ENCODE measurements around the gene CGRRF1.

The CGRRF1 gene

DNA sequence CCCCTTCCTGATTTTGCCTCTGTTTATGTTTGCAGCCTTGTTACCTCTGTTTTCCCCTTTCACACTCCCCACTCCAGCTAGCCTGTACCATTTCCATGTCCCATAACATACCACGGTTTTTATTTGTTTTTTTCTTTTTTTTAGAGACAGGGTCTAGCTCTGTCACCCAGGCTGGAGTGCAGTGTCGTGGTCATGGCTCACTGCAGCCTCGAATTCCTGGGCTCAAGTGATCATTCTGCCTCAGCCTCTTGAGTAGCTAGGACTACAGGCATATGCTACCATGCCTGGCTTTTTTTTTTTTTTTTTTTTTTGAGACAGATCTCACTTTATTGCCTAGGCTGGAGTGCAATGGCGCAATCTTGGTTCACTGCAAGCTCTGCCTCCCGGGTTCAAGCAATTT, 38.8 kb downstream of the CGRRF1 start:
- no peak for DNase-seq (ENCODE audit: low spot score)

DNA sequence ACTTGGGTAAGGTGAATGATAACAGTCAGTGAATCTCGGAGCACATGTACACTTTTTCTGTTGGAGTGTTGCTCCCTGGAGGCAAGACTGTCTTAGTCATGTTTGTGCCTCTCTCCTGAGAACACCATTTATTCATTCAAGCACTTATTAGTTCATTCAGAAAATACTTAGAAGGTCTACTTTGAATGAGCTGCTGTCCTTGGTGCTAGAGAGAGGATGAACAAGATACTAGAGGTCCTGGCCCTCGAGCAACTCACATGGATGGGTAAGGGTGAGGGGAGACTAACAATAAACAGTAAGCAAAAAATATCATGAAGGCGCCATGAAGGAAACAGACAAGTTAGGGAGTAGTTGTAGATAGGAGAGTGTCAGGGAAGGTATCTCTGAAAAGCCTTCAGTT, 40.2 kb downstream of the CGRRF1 start:
- peak; percentile 30 for DNase-seq (ENCODE audit: low spot score)

DNA sequence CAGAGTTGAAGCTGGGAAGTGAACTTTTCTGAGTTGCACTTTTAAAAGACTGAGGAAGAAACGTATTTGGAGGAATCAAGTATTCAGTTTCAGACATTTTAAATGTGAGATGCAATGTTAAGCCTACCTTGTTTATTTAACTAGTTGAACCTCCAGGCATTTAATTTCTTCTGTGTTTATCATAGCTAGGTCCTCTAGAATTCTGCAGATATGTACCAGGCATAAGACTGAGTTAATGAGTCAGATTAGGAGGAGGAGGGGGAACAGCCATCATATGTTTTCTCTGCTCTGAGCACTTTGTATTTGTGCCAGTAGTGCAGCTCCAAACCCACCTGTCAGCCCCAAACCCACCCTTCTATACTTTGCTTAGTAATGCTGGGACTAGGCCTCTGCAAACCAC, 40.8 kb downstream of the CGRRF1 start:
- DNase-seq (ENCODE audit: low spot score) = no peak

DNA sequence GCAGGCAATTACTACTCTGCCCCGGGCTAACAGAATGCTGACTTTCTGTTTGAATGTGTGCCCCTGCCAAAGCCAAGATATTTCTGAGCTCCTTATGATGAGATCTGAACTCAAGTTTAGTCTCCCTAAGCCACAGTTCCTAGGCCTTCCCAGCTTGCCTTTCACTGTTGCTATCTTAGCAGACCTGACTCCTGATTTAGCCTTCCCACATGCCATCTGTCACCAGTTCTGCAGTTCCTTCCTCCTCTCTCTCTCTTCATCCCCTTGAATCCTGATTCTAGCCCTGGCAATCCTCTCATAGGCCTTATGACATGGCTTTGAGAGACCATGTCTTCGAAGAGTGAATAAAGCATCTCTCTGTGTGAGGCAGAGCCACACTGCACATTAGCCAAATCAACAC, 44.7 kb downstream of the CGRRF1 start:
- DNase-seq (ENCODE audit: low spot score) = no peak

DNA sequence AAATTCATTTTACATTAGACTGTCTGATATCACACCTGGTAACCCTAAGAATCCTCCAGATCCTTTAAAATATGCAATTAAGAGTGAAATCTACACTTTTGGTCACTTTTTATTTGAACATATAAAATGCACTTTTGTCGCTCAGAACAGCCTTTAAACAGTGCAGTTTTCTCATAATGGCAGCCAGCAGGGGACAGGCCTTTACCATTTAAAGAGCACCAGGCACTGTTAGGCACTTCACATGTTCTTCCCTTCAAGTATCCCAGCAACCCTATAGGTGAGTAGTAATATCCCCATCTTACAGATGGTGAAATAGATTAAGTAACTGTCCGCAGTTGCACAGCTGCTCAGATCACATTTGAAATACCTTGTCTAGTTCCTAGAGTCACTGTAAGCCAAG, 45.9 kb downstream of the CGRRF1 start:
- no peak for DNase-seq (ENCODE audit: low spot score)

DNA sequence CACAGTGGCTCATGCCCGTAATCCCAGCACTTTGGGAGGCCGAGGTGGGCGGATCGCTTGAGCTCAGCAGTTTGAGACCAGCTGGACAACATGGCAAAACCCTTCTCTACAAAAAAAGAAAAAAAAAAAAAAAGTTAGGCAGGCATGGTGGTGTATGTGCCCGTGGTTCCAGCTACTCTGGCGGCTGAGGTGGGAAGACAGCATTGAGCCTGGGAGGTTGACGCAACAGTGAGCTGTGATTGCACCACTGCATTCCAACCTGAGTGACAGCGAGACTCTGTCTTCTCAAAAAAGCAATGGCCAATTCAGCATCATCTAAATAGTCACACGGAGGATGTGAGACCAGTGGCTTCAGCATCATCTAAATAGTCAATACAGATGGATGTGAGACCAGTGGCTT, 46.8 kb downstream of the CGRRF1 start:
- no peak for DNase-seq (ENCODE audit: low spot score)

DNA sequence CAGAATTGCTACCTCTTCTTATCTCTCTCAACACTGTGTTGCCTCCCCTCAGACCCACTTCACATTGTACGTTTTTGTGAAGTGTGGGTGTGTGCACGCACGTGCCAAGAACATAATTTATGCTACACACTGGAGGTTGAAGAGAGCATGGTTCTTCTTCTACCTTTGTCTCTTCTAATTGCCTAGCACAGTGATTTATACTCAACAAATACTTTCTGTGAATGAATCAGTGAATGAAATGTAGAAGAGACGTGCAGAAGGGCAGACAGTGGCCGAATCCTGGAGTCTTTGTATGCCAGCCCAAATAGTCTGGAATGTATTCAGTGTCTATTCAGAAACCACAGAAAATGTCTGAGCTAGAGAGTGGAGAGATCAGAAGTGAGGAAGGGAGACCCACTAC, 52.6 kb downstream of the CGRRF1 start:
- DNase-seq (ENCODE audit: low spot score) = no peak

DNA sequence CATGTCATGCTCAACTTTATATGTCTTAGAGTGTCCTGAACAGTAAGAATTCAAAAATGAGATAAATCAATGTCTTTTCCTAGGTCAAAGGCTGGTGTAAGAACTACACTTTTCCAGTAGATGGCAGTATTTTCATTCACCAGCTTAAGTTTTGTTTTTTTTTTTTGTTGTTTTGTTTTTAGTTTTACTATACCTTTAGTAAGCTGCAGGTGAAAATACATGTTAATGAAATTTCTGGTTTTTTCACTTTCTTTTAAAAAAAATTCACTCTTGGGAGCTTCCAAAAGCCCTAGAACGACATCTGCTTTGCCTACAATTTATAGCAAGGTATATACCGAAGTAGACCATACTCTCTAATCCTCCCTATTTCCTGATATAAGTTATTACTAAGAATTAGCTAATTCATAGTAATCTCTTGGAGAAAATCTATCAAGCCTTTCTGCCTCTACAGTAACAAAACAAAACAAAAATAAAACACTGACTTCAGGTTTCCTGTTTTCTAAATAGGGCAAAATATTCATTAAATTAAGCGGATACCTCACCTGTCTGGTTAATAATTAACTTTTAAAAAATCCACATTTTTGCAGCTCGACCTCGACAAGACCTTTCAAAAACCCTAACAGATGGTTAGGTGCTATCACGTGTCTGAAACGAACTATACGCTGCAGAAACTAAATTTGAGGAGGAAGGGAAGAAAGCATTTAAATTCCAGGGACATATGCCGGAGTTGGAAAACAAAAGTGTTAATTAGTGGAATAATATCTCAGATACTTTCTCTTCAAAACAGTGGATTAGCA, 54.6 kb downstream of the CGRRF1 start:
- no peak for DNase-seq (ENCODE audit: low spot score)

DNA sequence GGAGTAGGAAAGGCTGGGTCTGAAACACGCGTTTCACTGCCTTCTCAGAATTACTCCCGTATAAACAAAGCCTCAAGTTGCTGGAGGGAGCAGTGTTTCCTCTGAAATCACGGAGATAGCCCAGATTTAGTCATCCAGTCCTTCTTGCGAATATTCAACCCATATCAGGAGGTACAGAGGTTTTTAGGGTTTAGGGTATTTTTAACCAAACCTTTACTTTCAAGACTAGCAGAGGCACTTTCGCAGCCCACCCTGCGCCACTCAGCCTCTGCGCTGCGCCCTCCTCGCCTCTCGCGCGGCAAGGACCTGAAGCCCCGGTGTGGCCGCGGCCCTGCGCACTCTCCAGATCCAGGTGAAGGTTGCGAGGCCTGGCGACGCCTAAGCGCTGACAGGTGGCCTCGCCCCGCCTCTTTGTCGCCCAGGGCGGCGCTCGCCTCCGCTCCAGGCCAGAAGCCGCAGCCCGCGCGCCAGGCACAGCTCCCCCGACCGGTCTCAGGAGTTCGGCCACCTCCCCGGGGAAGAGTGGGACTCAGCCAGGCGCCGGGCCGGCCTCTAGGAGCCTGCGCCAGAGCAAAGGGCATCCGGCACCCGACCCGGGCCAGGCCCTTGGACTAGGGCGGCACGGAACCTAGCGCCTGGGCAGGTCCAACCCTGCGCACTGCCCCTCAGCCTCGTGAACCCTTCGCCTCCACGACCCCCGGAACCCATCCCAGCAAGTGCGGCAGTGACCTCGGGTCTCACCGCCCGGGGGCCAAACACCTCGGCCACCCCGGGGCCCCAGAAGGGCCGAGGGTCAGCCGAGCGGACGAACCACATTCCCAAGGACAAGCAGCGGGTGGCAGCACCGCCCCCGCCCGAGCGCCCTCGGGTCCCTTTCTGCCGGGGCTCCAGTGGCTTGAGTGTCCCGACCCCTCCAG, 55.4 kb downstream of the CGRRF1 start:
- DNase-seq (ENCODE audit: low spot score) = peak; percentile 79

DNA sequence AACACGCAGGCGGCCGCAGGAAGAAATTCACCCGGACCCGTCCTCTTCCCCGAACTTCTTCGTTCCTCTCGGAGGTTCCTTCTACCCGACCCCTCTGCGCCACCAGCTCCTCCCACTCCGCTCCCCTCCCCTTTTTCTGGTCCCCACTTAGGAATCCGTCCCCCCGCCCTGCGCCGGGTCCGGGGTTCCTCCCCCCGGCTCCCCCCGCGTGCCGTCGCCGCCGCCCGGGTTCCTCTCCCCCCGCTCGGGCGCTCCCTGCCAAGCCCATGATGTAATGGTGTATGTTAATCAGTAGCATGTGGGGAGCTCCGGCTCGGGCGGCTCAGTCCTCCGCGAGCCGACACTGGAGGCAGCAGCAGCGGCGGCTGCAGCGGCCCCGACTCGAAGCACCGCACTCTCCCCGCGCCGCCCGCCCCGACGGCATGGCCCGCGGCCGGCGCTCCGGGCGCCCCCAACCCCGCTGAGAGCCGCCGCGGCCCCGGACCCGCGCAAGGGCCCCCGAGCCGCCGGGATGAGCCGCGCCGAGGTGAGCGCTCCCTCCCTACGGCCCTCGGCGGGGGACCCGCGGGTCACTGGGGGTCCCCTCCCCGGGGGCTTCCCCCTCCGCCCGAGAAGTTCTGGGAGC, 56.2 kb downstream of the CGRRF1 start:
- DNase-seq (ENCODE audit: low spot score) = peak; percentile 82

DNA sequence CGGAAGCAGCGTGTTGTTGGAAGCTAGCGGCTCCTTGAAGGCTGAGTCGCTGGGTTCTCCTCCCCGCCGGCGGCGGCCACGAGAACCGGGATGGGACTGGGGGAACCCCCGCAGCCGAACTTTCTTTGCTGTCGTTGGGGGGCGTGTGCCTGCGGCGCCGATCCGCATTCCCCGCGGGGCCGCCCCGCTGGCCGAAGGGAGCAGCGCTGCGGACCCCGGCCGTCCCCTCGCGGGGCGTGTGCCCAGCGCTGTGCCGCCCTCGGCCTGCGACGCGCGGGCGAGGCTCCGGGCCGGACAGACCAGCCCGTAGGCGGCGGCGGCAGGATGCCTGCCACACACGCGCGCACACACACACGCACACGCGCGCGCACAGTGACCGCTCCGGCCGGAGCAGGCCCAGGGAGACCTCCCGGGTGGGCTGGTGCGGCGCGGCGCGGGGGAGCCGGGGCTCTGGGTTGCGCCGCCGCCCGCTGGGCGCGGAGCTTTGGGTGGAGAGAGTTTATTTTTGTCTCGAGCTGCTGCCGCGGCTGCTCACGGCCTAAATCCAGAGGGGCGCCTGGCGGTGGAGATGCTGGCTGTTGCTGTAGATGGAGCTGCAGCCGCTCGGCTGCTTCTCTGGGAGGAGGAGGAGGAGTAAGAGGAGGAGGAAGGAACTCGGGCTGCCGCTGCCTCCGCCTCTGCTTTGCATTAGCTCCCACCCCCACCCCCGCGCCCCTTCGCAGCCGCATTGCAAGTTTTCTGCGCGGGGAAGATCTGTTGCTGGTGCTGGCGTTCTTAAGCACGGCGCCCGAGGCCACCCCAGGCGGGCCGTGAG, 56.9 kb downstream of the CGRRF1 start, which contains the start of gene SAMD4A:
TSS of gene SAMD4A (plus strand) at position 719 of the 814 bp plus-strand sequence. CDS start 789 bp downstream, outside the sequence.
- DNase-seq (ENCODE audit: low spot score) = peak; percentile 69

DNA sequence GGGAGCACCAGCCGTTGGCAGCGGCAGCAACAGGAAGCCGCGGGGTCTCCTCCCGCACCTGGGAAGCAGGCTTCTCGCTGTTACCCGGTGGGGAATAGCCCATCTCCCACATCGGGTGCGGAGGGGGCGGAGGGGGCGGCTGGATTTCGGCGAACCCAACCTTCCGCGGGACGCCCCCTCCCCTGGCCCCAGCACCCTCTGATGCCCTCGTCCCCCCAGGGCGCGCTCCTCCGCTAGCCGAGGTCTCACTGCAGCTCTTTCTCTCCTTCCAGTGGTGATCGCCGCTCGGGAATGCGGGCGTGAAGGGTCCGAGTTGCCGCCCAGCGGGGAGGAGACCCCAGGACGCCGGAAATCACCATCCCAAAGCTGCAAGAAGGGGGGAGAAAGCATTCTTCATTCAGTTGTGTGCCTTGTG, 57.5 kb downstream of the CGRRF1 start:
- DNase-seq (ENCODE audit: low spot score) = peak; percentile 31

DNA sequence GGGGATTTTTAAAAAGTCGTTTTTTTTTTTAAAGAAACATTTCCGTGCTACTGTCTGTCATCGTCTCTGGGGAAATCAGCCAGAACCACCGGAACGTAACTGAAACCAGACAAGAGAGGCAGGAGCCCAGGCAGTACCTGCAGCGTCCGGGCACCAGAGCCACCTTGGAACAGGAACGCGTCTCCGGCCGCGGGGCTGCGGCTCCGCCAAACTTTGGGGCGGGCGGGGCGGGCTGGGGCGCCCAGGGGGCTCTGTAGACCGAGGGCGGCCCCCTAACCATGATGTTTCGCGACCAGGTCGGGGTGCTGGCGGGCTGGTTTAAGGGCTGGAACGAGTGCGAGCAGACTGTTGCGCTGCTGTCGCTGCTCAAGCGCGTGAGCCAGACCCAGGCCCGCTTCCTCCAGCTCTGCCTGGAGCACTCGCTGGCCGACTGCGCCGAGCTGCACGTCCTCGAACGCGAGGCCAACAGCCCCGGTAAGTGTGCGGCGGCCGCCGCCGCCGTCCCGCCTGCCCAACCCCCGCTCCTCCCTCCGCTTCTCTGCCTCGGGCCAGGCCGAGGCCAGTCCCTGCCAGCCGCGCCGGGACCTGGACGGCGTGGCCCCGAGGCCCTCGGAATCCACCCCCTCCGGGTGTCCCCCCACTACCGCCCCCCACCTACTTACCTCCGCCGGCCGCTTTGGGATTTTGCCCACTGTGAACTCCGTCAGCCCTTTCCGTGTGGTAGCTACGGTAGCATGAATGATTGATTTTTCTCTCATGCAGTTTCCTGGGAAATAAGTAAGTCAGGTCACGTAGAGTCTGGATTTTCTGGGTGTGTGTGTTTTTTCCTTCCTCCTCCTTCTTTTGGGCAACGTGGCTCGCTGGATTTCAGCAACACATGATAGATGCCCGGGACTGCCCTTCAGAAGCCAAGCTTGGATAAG, 58.2 kb downstream of the CGRRF1 start:
- peak; percentile 64 for DNase-seq (ENCODE audit: low spot score)

DNA sequence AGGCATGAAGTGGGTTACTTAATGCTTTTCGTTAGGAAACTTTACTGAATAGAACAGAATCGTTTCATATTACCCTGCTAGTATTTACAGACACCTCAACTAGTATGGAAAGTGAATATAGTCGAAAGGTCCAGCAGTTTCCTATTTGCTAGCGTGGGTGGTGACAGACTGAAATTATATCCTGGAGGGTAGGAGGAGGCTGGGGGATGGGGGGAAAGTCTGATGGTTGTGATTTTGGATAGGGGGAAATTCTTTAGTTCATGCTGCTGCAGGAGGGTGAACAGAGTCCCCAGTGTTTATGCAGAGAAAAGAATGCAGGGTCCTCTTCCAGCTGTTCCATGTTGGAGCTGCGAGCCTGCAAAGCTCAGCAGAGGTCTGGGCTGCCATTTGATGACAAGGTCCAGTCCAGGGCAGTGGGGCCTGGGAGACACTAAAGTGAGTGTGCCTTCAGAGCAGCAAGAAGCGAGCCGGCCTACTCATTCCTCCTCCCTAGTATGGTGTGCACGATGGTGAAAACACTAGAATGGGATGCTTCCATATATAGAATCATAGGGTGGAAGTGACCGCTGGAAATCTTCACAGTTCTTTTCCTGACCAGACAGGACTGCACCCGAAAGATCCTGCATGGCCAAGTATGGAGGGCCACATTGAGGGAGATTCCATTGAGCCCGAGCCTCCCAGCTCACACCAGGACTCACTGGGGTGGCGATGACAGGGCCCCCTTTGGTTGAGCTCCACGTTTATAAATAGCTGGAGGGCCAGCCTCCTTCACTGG, 59.3 kb downstream of the CGRRF1 start:
- DNase-seq (ENCODE audit: low spot score) = no peak

DNA sequence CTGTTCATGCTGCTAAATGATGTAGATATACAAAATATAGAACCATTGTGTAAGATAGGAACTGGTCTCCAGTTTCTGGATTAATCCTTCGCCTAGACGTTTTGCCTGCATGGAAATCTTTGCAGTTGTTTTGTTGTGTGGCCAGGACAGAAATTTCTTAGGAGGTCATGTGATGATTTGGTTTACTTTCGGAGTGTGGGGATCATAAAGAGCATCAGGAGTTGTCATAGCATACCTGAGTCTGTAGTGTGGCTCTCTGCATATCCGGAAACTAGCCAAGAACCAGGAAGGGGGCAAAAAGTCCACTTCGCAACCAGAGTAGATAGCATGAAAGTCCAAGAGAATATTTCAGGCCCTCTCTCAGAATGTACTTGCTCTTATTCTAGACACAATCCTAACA, 60.3 kb downstream of the CGRRF1 start:
- DNase-seq (ENCODE audit: low spot score) = no peak

DNA sequence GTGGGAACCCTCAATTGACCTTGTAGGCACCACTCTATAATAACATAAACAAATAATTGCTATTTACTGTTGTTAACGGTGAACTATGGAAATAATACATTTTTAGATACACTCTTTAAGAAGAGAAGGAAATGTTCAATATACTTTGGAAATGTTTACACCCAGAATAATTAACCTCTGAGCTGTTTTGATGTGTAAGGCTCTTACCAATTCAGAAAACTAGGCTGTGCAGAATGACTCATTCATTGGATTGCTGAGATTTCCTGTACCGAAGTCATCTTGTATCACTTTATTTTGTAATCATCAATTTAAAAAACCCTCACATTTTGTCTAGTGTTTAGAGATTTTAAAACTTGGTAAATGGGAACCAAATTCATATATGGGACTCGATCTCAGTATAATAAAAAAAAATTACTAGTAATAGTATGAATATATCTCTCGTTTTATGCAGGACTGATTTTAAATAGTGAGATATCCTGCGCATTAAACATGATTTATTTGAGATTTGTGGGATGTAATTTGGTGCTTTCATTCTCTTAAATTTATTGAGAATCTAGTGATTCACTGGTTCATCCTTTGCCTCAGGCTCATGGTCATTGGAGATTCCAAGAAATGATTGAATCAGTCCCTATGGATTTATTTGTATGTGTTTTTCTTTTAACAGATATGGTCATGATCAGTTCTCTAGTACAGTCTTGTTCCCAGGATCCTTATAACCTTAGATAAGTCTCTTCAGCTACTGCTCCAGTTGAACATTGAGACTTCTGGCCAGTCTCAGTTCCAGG, 61.1 kb downstream of the CGRRF1 start:
- no peak for DNase-seq (ENCODE audit: low spot score)

DNA sequence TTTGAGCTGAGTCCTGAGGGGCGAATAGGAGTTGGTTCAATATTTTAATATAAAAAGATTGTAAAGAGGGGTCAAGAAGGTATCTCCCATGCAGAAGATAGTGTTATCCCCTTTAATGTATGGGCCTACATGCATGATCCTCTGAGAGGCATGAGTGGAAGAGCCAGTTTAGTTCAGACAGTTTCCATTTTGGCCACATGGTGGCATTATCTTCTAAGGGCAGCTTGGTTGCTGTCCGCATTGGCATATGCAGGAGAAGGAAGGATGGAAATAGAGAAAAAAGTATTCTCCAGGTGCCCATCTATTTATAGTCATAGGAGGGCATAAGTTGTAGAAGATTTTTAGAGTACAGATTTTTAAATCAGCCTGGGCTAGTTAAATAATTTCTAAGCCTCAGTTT, 62.6 kb downstream of the CGRRF1 start:
- DNase-seq (ENCODE audit: low spot score) = peak; percentile 30

DNA sequence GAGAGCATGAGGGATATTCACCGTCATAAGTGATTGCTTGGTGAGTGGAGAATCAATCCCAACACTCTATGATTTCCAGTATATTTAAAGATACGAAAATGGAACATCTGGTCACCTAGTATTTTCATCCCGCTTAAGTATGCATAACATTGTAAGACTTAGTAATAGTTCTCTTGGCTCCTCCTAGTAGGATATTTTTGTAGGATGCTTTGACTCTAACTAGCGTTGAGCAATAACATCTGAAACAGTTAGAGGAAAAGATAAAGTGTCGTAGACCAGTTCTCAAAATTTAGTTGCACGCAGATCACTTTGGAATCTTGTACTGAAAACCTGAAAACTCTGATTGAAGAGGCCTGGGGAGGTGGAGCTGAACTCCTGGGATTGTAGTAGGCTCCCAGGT, 64.8 kb downstream of the CGRRF1 start:
- DNase-seq (ENCODE audit: low spot score) = no peak

DNA sequence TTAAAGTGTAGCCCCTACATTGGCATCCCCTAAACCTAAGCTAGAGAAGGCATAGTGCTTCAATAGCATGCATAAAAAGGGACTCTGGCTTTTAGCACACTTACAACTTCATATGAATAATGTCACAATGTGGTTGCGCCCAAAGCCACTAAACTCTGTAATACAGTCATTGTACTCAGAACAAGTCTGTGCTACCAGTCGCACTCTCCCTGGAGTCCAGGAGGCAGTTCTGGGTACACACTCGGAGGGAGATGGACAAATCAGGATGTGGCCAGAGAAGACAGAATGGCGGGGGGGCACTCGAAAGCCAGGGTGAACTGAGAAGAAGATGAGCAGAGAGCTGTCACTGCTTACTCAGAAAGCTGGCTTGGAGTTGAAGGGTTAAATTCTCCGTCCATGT, 67.8 kb downstream of the CGRRF1 start:
- no peak for DNase-seq (ENCODE audit: low spot score)
